Activated CD4-positive, alpha-beta T cell treated with anti-CD3 and anti-CD28 coated beads, Interleukin-2, Interleukin-6, amounts not matched to agents 100 ng/mL and 50 ng/mL, durations not matched to agents 16 hours and 8 hours (primary cell): ENCODE measurements around the gene TMEM89.
A peak's percentile ranks its signal among the peaks of the same experiment; 100 is the strongest.

ENCODE experiments used
- DNase-seq: peaks from one replicate; pipeline ENCODE4 v3.0.0-alpha.2; 2020

The TMEM89 gene, protein sequence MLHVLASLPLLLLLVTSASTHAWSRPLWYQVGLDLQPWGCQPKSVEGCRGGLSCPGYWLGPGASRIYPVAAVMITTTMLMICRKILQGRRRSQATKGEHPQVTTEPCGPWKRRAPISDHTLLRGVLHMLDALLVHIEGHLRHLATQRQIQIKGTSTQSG

DNA sequence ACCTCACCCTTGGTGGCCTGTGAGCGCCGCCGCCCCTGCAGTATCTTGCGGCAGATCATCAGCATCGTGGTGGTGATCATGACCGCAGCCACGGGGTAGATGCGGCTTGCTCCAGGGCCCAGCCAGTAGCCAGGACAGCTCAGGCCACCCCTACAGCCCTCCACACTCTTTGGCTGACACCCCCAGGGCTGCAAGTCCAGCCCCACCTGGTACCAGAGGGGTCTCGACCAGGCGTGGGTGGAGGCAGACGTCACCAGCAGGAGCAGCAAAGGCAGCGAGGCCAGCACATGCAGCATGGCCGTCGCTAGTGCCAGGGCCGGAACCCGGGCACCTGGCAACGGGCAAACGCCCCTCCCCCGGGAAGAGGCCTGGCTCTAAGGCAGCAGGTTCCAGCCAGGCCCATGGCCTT is at the start of gene TMEM89:
Gene TMEM89 (minus strand): TSS at position 309 of the 409 bp plus-strand sequence. CDS start 13 bp downstream, at position 296.
- no peak for DNase-seq

DNA sequence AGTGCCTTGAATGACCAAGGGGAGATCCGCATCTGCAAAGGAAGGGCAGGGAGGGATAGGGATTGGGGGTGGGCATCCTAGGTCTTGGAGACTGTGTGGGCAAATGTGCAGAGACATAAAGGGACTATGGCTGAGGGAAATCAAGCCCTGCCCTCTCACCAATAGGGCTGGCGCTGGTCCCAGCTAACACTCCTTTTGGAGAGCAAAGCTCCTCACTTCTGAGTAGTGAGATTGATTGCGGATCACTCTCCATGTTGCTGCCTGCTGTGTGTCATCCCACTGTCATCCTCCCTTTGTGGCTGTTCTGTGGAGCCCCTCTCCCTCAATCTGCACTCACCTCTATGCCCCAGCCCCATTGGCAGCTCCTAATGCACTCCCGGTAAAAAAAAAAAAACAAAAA is 43.4 kb upstream of the TMEM89 start:
- no peak for DNase-seq

- DNase-seq, result no peak
Observed at GRCh38 chr3:48664313-48664644, 42.7 kb upstream of the TMEM89 start.

DNA sequence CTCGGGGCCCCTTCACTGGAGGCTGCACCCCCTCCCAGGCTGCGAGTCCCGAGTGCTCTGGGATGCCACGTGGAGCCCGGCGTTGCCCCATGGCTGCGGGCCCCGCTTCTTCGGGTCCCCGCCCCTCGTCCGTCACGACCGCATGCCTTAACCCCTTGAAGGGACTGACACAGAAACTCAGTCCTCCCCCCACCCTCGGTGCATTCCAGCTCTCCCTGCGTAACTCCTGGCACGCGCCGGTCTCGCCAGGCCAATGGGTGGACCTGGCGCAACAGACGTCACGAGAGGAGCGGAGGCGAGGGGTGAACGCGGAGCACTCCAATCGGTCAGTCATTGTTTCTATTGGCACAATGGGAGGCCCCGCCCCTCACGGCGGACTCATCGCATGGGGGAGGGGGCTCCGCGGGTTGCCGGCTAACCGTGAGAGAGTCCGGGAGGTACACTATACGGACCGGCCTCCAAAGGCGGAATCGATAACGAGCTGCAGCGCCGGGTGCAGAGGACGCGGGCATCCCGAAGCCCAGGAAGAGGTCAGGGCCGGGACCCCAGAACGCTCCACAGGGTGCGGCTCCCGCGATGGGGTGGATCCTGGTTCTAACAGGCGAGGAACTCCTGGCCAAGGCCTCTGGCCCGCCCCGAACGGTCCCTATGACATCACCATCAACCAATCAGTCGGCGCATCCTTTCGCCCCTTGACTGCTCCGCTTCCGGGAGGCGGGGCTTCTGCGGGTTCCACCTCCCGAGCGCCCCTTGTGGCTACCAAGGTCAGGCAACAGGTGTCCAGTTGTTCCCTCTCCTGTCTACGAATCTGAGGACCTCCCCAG is 42.1 kb upstream of the TMEM89 start:
- DNase-seq, result peak; percentile 98

DNA sequence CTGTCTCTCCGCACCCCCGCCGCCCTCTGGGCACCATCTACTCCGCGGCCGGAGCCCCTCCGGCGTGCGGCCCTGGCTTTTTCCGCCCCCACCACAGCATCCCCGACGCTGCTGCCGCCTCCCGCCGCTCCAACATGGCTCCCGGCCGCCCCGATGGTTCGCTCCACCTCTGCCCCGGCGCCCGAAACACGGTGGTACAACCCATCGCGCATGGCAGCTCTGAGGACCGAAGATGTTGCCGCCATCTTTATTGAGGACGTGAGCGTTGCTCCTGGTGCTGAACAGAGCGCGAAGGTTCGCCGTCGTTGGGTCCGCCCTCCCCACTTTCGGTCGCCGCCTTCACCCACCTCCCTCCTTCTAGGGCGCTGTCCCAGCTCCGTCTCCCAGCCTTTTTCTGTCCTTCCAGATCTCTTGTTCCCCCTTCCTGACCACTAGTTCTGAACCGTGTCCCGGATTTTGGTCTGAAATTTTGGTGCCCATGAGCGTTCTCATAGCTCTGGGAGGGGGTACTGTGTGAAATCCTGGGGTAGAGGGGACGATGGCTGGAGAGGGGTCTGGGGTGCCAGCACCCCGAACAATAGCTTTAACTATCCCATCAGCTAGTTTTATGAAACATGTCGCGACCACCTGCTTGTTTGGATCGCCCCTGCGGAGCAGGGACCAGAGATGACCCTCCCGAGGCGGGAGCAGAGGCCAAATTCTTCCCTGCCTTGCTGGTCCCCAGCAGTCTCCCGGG is 41.4 kb upstream of the TMEM89 start, which contains the start of gene CELSR3:
Gene CELSR3 (minus strand): TSS at position 134 of the 736 bp plus-strand sequence. CDS start 252 bp downstream, outside the sequence.
- DNase-seq, result peak; percentile 90

DNA sequence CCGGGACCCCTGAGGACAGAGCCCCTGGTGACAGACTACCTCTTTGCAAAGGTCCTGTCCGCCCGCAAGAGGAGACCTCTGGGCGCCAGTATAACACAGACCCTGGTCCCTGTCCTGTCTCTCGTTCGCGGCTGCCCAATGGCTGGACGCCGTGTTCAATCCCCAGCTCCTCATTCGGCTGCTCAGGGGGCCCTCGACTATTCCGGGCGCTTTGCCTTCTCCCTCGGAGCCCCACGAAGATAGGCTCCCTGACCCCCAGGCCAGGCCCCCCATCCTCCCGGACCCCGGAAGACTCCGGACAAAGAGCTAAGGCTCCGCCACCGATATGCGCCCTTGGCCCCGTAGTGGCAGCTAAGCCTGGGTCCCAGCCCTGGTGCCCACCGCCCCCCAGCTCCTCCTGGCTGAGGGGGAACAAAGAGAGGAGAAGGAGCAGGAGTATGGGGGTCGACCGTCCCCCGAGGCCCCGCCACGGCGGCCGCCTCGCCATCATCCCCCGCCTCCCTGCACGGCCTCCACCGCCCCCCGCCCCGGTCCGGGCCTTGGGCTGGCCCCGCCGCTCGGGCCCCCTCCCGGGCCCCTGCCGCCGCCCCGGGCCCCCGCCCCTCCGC is 40.7 kb upstream of the TMEM89 start:
- no peak for DNase-seq

GRCh38 chr3:48661501-48662144 is 40.1 kb upstream of the TMEM89 start:
- peak; percentile 76 for DNase-seq

GRCh38 chr3:48660800-48661400 is 39.3 kb upstream of the TMEM89 start:
- no peak for DNase-seq

DNA sequence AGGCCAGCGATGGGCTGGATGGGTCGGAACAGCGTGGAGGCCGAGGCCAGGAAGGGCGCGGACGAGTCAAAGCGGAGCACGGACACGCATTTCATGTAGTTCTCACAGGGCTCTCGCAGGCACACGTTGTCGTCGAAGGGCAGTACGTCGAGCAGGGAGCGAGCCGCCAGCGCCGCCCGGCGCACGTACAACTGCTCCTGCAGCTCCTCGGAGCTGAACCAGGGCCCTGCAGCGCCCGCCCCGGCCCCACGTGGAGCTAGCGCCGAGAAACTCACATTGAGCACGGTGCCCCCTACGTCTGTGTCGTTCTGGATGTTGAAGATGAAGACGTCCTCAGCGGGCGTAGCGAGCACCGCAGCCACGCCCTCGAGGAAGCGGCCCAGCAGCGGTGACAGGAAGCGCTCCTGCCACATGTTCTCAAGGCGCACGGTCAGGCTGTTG is 35.3 kb upstream of the TMEM89 start:
- DNase-seq, result peak; percentile 42

DNA sequence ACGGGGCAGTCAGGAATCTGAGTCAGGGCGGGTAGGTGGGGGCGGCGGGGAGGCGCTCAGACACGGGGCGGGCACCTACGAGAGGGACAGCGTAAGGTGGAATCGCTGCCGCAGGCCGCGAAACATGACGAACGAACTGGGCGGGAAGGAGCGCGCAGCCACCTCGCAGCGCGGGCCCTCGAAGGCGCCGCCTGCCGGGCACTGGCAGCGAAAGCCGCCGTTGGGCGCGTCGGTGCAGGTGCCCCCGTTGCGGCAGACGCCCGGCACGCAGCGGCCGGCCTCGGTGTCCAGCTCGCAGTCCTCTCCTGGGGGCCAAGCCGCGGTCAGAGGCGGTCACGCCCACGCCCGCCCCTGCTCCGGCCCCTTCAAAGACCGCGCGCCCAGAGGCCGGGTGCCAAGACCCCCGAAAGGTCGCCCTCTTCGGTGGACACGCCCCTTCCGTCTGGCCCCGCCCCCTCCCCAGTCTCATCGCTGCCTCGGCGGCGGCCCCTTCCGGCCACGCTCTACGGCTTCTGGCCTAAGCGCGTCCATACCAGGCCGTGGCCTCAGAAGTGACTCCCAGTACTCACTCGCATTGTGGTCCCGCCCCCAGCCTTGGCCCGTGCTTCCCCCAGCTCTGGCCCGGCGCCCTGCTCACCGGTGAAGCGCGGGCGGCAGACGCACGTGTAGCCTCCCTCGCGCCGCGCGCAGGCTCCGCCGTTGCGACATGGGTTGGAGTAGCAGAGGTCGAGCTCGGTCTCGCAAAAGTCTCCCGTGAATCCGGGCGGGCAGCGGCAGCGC is 34.7 kb upstream of the TMEM89 start:
- DNase-seq, result peak; percentile 88

GRCh38 chr3:48655606-48656005 is 34.0 kb upstream of the TMEM89 start:
- peak; percentile 50 for DNase-seq

- no peak for DNase-seq
Observed at GRCh38 chr3:48655063-48655462, 33.5 kb upstream of the TMEM89 start.

GRCh38 chr3:48652923-48653715 is 31.6 kb upstream of the TMEM89 start:
- no peak for DNase-seq

DNA sequence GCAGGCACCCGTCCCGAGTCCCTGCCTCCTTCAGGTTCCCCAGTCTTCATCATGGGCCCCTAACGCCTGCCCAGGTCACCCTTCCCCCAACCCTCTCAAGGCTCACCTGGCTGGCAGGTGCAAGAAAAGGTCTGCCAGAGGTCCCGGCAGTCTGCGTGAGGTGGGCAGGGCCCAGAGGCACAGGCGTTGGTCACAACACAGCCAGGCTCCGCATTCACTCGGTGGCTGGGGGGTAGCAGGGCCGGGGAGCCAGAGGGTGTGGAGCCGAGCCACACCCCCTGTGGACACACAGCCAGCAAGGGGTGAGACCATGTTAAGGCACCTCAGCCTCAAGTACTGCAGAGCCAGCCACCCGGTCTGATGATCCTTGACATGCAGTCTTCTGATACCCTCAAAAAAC is 30.2 kb upstream of the TMEM89 start:
- no peak for DNase-seq

DNA sequence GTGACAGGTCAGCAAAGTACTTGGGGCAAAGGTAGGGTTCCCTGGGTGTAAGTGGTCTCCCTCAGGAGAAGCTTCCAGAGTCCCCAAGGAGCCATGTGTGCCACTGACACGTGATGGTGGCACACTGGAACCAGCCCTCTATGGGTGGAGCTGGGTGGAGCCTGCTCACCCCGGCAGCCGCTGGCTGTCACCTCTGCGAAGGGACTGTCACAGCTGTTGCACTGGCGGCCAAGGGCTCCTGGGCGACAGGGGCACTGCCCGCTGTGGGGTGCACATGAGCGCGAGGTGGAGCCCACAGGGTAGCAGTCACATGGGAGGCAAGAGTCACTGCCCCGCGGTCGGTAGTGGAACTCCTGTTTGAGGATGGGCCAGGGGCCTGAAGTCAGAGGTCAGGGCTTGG is 29.2 kb upstream of the TMEM89 start:
- DNase-seq, result no peak

GRCh38 chr3:48648188-48648850 is 26.8 kb upstream of the TMEM89 start:
- no peak for DNase-seq

- no peak for DNase-seq
Observed at GRCh38 chr3:48647714-48648113, 26.1 kb upstream of the TMEM89 start.

DNA sequence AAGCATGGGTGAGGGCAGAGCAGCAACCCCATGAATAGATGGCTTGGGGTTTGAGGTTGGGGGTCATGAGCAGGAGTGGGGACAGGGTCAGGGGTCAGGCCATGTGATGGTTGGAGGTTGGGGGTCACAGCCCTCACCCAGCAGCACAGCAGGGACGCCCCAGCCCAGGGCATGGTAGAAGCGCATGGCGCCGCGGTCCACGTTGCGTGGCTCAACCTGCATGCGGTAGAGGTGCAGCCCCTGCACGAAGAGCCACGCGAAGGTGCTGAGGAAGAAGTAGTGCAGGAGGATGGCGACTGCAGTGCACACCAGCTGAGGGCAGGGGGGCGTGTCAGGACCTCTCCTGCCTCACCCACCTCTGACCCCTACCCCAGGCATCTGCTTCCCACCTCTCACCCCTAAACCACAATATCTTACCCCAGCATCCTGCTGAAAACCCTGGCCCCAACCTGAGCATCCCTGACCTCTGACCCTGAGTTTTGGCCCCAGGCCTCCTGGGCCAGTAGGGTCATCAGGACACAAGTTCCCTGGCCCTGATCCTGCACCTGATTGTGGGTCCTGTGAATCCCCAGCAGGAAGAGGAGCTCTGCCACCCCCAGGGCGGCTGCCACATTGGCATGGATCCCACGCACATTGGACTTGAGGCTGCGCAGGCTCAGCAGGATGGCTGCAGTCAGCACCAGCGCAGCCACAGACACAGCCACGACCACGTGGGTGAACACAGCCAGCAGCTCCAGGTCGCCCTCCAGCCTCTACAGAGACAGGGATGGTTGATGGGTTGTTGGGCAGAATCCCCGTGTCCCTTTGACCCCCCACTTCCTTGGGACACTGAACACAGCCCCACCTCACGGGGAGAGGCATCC is 23.6 kb upstream of the TMEM89 start:
- no peak for DNase-seq

- DNase-seq, result no peak
Observed at GRCh38 chr3:48642605-48643004, 21.0 kb upstream of the TMEM89 start.
